Progenitor cell of endocrine pancreas (in vitro differentiated cells): ENCODE data around the gene SERPINB7. TPM values are rescaled to one million over a fixed set of nuclear protein-coding genes. Genes with fewer than 3 reads are reported as not detected.

Experiments
- DNase-seq: peaks from one replicate; pipeline ENCODE4 v3.0.0; 2021; ENCODE audit warnings: low spot score; ENCODE audit not compliant: unreplicated experiment
- H3K27ac Mint-ChIP-seq: 2 replicates; pipeline ENCODE4 v1.8.0; 2021; ENCODE audit warnings: mild to moderate bottlenecking, moderate library complexity, mixed read lengths
- H3K27me3 Mint-ChIP-seq: 2 replicates; pipeline ENCODE4 v1.8.0; 2021; ENCODE audit warnings: mixed read lengths
- H3K36me3 Mint-ChIP-seq: 2 replicates; pipeline ENCODE4 v1.8.0; 2022; ENCODE audit warnings: mixed read lengths; ENCODE audit not compliant: insufficient read depth
- H3K4me1 Mint-ChIP-seq: 2 replicates; pipeline ENCODE4 v1.8.0; 2021; ENCODE audit warnings: low read depth, mixed read lengths
- H3K4me3 Mint-ChIP-seq: 2 replicates; pipeline ENCODE4 v1.8.0; 2021; ENCODE audit warnings: low read depth, mild to moderate bottlenecking, moderate library complexity, mixed read lengths
- H3K9me3 Mint-ChIP-seq: 2 replicates; pipeline ENCODE4 v1.8.0; 2021; ENCODE audit warnings: low read depth, mixed read lengths
- total RNA-seq: library from RNA; stranded (reverse); gene quantifications from 2 replicates; pipeline ENCODE4 v1.2.1, GENCODE V29; 2021
- TF ChIP-seq, protein P1 (sequence below): fragments of 200-600 bp; sonication (generic); IDR thresholded peaks from one replicate; pipeline ENCODE4 v1.5.0; 2021; ENCODE audit warnings: antibody characterized with exemption, mild to moderate bottlenecking; ENCODE audit not compliant: unreplicated experiment

The SERPINB7 gene
- total RNA-seq, 1 donor from 2014 or later: not detected

DNA sequence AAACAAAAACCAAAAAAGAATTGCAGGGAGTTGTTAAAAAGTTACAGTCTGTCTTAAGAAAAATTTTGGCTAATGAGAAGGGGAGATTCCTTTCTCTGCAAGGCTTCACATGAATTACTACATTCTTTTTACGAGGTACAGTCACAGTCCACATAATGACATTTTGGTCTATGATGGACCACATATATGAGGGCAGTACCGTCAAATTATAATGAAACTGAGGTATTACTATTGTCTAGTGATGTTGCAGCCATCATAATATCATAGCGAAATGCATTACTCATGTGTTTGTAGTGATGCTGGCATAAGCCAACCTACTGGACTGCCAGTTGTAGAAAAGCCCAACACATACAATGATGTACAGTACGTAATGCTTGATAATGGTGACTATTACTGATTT lies 12.5 kb downstream of the SERPINB7 start:
- H3K9me3 Mint-ChIP-seq: no peaks in the 10 kb centered on the region
- H3K36me3 Mint-ChIP-seq: no peaks in the 10 kb centered on the region
- no peak overlapping the region for H3K27ac Mint-ChIP-seq
- no peaks in the 10 kb centered on the region for H3K27me3 Mint-ChIP-seq
- H3K4me1 Mint-ChIP-seq: no peaks in the 10 kb centered on the region
- TF ChIP-seq, protein P1, sequence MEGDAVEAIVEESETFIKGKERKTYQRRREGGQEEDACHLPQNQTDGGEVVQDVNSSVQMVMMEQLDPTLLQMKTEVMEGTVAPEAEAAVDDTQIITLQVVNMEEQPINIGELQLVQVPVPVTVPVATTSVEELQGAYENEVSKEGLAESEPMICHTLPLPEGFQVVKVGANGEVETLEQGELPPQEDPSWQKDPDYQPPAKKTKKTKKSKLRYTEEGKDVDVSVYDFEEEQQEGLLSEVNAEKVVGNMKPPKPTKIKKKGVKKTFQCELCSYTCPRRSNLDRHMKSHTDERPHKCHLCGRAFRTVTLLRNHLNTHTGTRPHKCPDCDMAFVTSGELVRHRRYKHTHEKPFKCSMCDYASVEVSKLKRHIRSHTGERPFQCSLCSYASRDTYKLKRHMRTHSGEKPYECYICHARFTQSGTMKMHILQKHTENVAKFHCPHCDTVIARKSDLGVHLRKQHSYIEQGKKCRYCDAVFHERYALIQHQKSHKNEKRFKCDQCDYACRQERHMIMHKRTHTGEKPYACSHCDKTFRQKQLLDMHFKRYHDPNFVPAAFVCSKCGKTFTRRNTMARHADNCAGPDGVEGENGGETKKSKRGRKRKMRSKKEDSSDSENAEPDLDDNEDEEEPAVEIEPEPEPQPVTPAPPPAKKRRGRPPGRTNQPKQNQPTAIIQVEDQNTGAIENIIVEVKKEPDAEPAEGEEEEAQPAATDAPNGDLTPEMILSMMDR: no peak
- DNase-seq: no peak
- H3K4me3 Mint-ChIP-seq: no peak overlapping the region

DNA sequence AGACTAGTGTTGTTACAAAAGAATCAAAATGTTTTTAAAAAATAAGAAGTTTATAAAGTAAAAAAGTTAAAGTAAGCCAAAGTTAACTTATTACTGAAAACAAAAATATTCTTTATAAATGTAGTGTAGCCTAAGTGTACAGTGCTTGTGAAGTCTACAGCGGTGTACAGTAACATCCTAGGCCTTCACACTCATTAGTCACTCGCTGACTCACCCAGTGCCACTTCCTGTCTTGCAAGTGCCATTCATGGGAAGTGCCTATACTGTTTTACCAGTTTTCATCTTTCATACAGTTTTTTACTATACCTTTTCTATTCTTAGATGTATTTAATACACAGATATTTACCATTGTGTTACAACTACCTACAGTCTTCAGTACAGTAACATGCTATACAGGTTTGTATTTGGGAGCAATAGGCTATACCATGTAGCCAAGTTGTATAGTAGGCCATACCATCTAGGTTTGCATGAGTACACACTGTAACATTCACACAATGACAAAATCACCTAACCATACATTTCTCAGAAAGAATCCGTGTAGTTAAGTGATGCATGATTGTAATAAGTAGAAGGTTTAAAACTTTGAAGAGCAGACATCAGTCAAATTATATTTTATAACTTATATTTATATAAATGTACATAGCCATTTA lies 13.4 kb downstream of the SERPINB7 start:
- no peaks in the 10 kb centered on the region for H3K4me1 Mint-ChIP-seq
- no peaks in the 10 kb centered on the region for H3K9me3 Mint-ChIP-seq
- H3K27ac Mint-ChIP-seq: no peak overlapping the region
- TF ChIP-seq, protein P1: no peak
- H3K4me3 Mint-ChIP-seq: no peak overlapping the region
- H3K27me3 Mint-ChIP-seq: no peaks in the 10 kb centered on the region
- H3K36me3 Mint-ChIP-seq: no peaks in the 10 kb centered on the region
- DNase-seq: no peak

DNA sequence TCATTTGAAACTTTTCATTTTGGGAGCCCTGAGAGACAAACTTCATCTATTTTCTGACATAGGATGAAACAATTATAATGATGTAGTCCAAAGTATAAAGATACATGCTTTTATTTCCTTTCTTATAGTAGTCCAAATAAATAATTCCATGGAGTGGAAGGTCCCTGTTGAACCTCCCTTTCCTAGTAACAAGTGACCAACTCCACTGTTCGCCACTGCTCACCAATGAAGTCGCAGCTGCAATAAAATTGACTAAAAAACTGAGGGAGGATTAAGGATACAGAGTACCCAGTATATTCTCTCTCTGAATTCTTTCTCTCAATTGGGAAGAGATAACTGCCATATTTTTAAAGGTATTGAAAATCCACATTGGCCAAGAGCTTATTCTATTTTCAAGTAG lies 14.1 kb downstream of the SERPINB7 start:
- no peak overlapping the region for H3K4me3 Mint-ChIP-seq
- no peaks in the 10 kb centered on the region for H3K27me3 Mint-ChIP-seq
- no peaks in the 10 kb centered on the region for H3K36me3 Mint-ChIP-seq
- no peak overlapping the region for H3K27ac Mint-ChIP-seq
- TF ChIP-seq, protein P1: no peak
- H3K4me1 Mint-ChIP-seq: no peaks in the 10 kb centered on the region
- DNase-seq: no peak
- no peaks in the 10 kb centered on the region for H3K9me3 Mint-ChIP-seq

DNA sequence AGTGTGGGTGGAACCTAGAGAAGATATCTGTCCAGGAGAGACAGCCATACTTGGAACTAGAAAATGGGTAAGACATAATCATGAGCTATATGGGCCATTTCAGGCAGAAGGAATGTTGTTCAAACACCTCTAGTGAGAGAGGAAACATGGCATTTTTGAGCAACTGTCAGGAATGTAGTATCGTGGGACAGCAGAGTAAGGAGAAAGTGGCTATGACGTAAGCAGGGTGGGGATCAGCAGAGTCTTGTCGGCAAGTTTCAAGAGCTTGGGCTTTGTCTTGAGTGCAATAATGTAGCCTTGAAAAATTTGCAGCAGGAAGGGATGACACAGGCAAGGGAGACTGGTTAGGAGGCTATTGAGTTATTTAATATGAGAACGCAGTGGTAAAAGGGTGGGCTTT lies 20.4 kb downstream of the SERPINB7 start:
- Mint-ChIP-seq H3K9me3 (no peaks in the 10 kb centered on the region), H3K27me3 (no peaks in the 10 kb centered on the region), H3K36me3 (no peaks in the 10 kb centered on the region), H3K4me1 (no peaks in the 10 kb centered on the region), H3K27ac (no peak overlapping the region), H3K4me3 (no peak overlapping the region)
- TF ChIP-seq, protein P1: no peak
- no peak for DNase-seq

DNA sequence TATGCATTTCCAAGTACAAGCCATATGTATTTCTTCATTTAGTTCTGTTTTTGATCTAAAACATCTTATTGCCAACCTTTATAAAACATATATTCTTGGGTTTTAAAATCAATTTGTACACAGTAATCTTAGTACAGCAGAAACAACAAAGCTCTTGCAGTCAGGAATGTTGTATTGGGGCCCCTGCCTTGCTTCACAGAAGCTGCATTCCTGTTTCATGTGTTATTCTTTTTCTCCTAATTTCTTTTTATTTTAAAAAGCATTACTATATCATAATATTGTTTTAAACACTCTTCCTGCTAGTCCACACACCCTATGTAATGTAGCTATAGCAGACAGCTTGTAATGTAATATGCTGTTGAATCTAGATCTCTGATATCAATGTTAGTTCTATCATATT lies 24.0 kb downstream of the SERPINB7 start:
- no peaks in the 10 kb centered on the region for H3K27me3 Mint-ChIP-seq
- H3K27ac Mint-ChIP-seq: no peak overlapping the region
- no peak for DNase-seq
- H3K4me3 Mint-ChIP-seq: no peak overlapping the region
- no peaks in the 10 kb centered on the region for H3K36me3 Mint-ChIP-seq
- no peaks in the 10 kb centered on the region for H3K9me3 Mint-ChIP-seq
- H3K4me1 Mint-ChIP-seq: no peaks in the 10 kb centered on the region
- TF ChIP-seq, protein P1: no peak
